ENCODE data around the gene TECPR1. TPM values are rescaled to one million over a fixed set of nuclear protein-coding genes. Genes with fewer than 3 reads are reported as not detected.

TECPR1 gene
- total RNA-seq, 2 experiments from 2014 or later, result 23.2 to 36.4 TPM

GRCh38 chr7:98165827-98166667 lies 86.0 kb downstream of the TECPR1 start:
- intact Hi-C loops (cut with micrococcal nuclease; ENCODE audit: unreplicated experiment), result loop anchor here (1.0 to 5.0 kb wide), 3 partner anchors 60 to 145 kb away; partner anchors contain the start of gene LMTK2
- no TSS peak for BruUV-seq (replicated peaks)
- CTCF ChIA-PET (ENCODE audit: unreplicated experiment), result interaction anchor here (0.5 to 1.2 kb wide), 3 partner anchors 27 to 144 kb away, joined by 3 to 4 read pairs (median 3); no protein-coding TSS in a partner anchor

More at GRCh38 chr7:98165827-98166667, 86.0 kb downstream of the TECPR1 start:
- Histone ChIP-seq H3K9me3 (ENCODE audit: low read length) (no peaks in the 10 kb centered on the region), H3K27ac (ENCODE audit: low read depth, low read length, poor library complexity, severe bottlenecking) (no peak overlapping the region), H3K4me3 (ENCODE audit: low read depth, low read length, poor library complexity, severe bottlenecking) (no peak overlapping the region), H3K4me2 (ENCODE audit: low read length) (no peak overlapping the region), H3K9me2 (ENCODE audit: insufficient read depth, low read length) (no peaks in the 10 kb centered on the region), H4K20me1 (ENCODE audit: insufficient read depth, low read length) (no peaks in the 10 kb centered on the region; the same call in 1 of the 2 replicates), H3K79me2 (ENCODE audit: insufficient read depth, low read depth, low read length) (no peaks in the 10 kb centered on the region), H3K4me1 (ENCODE audit: insufficient read depth, low read length, poor library complexity, severe bottlenecking) (peaks cover 3% of the 10 kb centered on the region), H2AFZ (ENCODE audit: low read length) (no peak overlapping the region), H3K36me3 (ENCODE audit: insufficient read depth, low read length) (peaks cover 3% of the 10 kb centered on the region; the same call in 1 of the 2 replicates)
- DNase-seq (ENCODE audit: low spot score), result peak; percentile 53
- TF ChIP-seq CTCF (conservative IDR thresholded peaks at IDR 0.05; ENCODE audit: low read length), result peak; percentile 86
- no peak for TF ChIP-seq EZH2phosphoT487 (IDR thresholded peaks at IDR 0.05; ENCODE audit: borderline replicate concordance, low read depth, low read length)
- POLR2A ChIA-PET, result interaction anchor here (0.7 kb wide), 1 partner anchor 144 kb away, joined by 3 read pairs; no protein-coding TSS in a partner anchor

Other genes with a start within 250 kb of the TECPR1 start
- 9.1 and 10.0 TPM in 2 replicates for gene LMTK2, start 145.4 kb downstream of the TECPR1 start, total RNA-seq (2014; rRNA removed; shearing (Covaris generic))
- 17.5 and 18.3 TPM in 2 replicates for gene LMTK2, start 145.4 kb downstream of the TECPR1 start, total RNA-seq (2022)
- 0.69 and 1.2 TPM in 2 replicates for gene BHLHA15, start 40.8 kb downstream of the TECPR1 start, total RNA-seq (2014; rRNA removed; shearing (Covaris generic))
- gene BHLHA15, start 40.8 kb downstream of the TECPR1 start, total RNA-seq (2022), result 1.9 and 4.3 TPM in 2 replicates
- gene BRI3, start 29.5 kb upstream of the TECPR1 start, total RNA-seq (2014; rRNA removed; shearing (Covaris generic)), result 18.0 and 18.4 TPM in 2 replicates
- 49.8 and 52.1 TPM in 2 replicates for gene BRI3, start 29.5 kb upstream of the TECPR1 start, total RNA-seq (2022)
- not detected in 2 replicates for gene BAIAP2L1, start 148.9 kb upstream of the TECPR1 start, total RNA-seq (2014; rRNA removed; shearing (Covaris generic))
- not detected in 2 replicates for gene BAIAP2L1, start 148.9 kb upstream of the TECPR1 start, total RNA-seq (2022)